ENCODE results near the gene STK32C.

GRCh38 chr10:132259702-132260482 lies 47.9 kb downstream of the STK32C start:
- TF ChIP-seq PKNOX1 (IDR thresholded peaks at IDR 0.05) (no peak), HDGF (IDR thresholded peaks at IDR 0.05; ENCODE audit: borderline replicate concordance) (no peak), TARDBP (IDR thresholded peaks at IDR 0.05) (no peak)

Measured in HEK293T (cell line).